Trophoblast cell (in vitro differentiated cells and primary cell): ENCODE data around the gene GDPD3.

ENCODE experiments used
- DNase-seq, 2 donors: peaks; one replicate each; pipeline ENCODE4 v3.0.0-alpha.2; 2016
- H2AFZ ChIP-seq: 2 replicates; pipeline ENCODE4 v1.6.1; 2013; ENCODE audit warnings: low read length, moderate library complexity, mild to moderate bottlenecking; ENCODE audit not compliant: insufficient read depth, poor library complexity
- H2AK5ac ChIP-seq: 2 replicates; pipeline ENCODE4 v1.6.1; 2013; ENCODE audit warnings: mild to moderate bottlenecking, low read length
- H2BK120ac ChIP-seq: 2 replicates; pipeline ENCODE4 v1.6.1; 2013; ENCODE audit warnings: low read length, mild to moderate bottlenecking, moderate library complexity; ENCODE audit not compliant: insufficient read depth, poor library complexity
- H2BK12ac ChIP-seq: 2 replicates; pipeline ENCODE4 v1.6.1; 2013; ENCODE audit warnings: mild to moderate bottlenecking, low read length, moderate library complexity
- H2BK5ac ChIP-seq: 2 replicates; pipeline ENCODE4 v1.6.1; 2013; ENCODE audit warnings: low read length, low read depth, moderate library complexity, mild to moderate bottlenecking; ENCODE audit not compliant: poor library complexity
- H3K14ac ChIP-seq: 2 replicates; pipeline ENCODE4 v1.6.1; 2013; ENCODE audit warnings: mild to moderate bottlenecking, low read length
- H3K18ac ChIP-seq: 2 replicates; pipeline ENCODE4 v1.6.1; 2013; ENCODE audit warnings: mild to moderate bottlenecking, low read length
- H3K23ac ChIP-seq: 2 replicates; pipeline ENCODE4 v1.6.1; 2013; ENCODE audit warnings: low read length
- H3K27ac ChIP-seq: 2 replicates; pipeline ENCODE4 v1.5.1; 2013; ENCODE audit warnings: low read depth, mild to moderate bottlenecking, inconsistent platforms, low read length, moderate library complexity
- H3K27me3 ChIP-seq: 2 replicates; pipeline ENCODE4 v1.6.1; 2013; ENCODE audit warnings: inconsistent platforms, mild to moderate bottlenecking, low read length, moderate library complexity; ENCODE audit not compliant: insufficient read depth
- H3K36me3 ChIP-seq, 2 experiments: 1 replicate in 1 of 2; 2 replicates in 1 of 2; pipeline ENCODE4 v1.6.1; 2013; ENCODE audit warnings: low read length in 2 of 2, mild to moderate bottlenecking in 2 of 2, moderate library complexity in 1 of 2; ENCODE audit not compliant: insufficient read depth in 2 of 2, control insufficient read depth in 1 of 2
- H3K4ac ChIP-seq: 2 replicates; pipeline ENCODE4 v1.6.1; 2013; ENCODE audit warnings: low read depth, mild to moderate bottlenecking, low read length, moderate library complexity
- H3K4me1 ChIP-seq, 2 experiments: 1 replicate in 1 of 2; 2 replicates in 1 of 2; pipeline ENCODE4 v1.6.1; 2013; ENCODE audit warnings: low read length in 2 of 2, mild to moderate bottlenecking in 2 of 2, moderate library complexity in 1 of 2; ENCODE audit not compliant: insufficient read depth in 2 of 2, control insufficient read depth in 1 of 2
- H3K4me2 ChIP-seq: 2 replicates; pipeline ENCODE4 v1.6.1; 2013; ENCODE audit warnings: inconsistent platforms, mild to moderate bottlenecking, low read length, moderate library complexity
- H3K4me3 ChIP-seq: 2 replicates; pipeline ENCODE4 v1.5.1; 2013; ENCODE audit warnings: mild to moderate bottlenecking, low read depth, low read length, inconsistent platforms
- H3K79me1 ChIP-seq: one replicate; pipeline ENCODE4 v1.6.1; 2013; ENCODE audit warnings: low read length
- H3K79me2 ChIP-seq: 2 replicates; pipeline ENCODE4 v1.6.1; 2013; ENCODE audit warnings: low read length, mild to moderate bottlenecking; ENCODE audit not compliant: control insufficient read depth, insufficient read depth, poor library complexity
- H3K9ac ChIP-seq: 2 replicates; pipeline ENCODE4 v1.6.1; 2013; ENCODE audit warnings: mild to moderate bottlenecking, low read length
- H3K9me3 ChIP-seq: 2 replicates; pipeline ENCODE4 v1.6.1; 2013; ENCODE audit warnings: low read depth, mild to moderate bottlenecking, control low read depth, inconsistent platforms, low read length; ENCODE audit not compliant: insufficient read depth
- H4K12ac ChIP-seq: 2 replicates; pipeline ENCODE4 v1.6.1; 2013; ENCODE audit warnings: low read depth, mild to moderate bottlenecking, low read length, moderate library complexity
- H4K8ac ChIP-seq: 2 replicates; pipeline ENCODE4 v1.6.1; 2013; ENCODE audit warnings: low read depth, mild to moderate bottlenecking, low read length, moderate library complexity
- H4K91ac ChIP-seq: one replicate; pipeline ENCODE4 v1.6.1; 2013; ENCODE audit warnings: low read depth, mild to moderate bottlenecking, low read length, moderate library complexity
- WGBS: extraction: QIAGEN DNeasy Blood & Tissue Kit; methylation state at CpG from one replicate; pipeline ENCODE4 v1.1.7; 2013; ENCODE audit warnings: missing lambda C conversion rate; ENCODE audit not compliant: insufficient read length, insufficient coverage; ENCODE audit errors: extremely low coverage; 5-methylcytosine and 5-hydroxymethylcytosine counted together

Gene GDPD3

GRCh38 chr16:30060346-30060745, 53.0 kb downstream of the GDPD3 start:
- Histone ChIP-seq H3K4me3 (no peak overlapping the region), H3K14ac (no peak overlapping the region), H2BK5ac (no peak overlapping the region), H3K79me2 (peaks cover 8% of the 10 kb centered on the region), H4K12ac (no peak overlapping the region), H2AFZ (no peak overlapping the region), H3K9me3 (no peaks in the 10 kb centered on the region), H3K36me3 (peaks cover 0 to 1% of the 10 kb centered on the region in 2 experiments), H3K4ac (no peak overlapping the region), H3K79me1 (peaks cover 10% of the 10 kb centered on the region), H3K27ac (no peak overlapping the region), H3K18ac (no peak overlapping the region), H4K91ac (no peak overlapping the region), H3K4me1 (peaks cover 15 to 21% of the 10 kb centered on the region in 2 experiments), H2BK12ac (no peak overlapping the region), H4K8ac (no peak overlapping the region), H3K23ac (no peak overlapping the region), H3K27me3 (no peaks in the 10 kb centered on the region), H2BK120ac (no peak overlapping the region), H2AK5ac (no peak overlapping the region), H3K4me2 (no peak overlapping the region), H3K9ac (no peak overlapping the region)
- WGBS = no CpG with 5 or more reads among the region's 4 CpGs
- DNase-seq = no peak

GRCh38 chr16:30054959-30055553, 58.3 kb downstream of the GDPD3 start:
- Histone ChIP-seq H3K27me3 (no peaks in the 10 kb centered on the region), H3K4me1 (peaks cover 3 to 14% of the 10 kb centered on the region in 2 experiments), H2AK5ac (no peak overlapping the region), H2BK12ac (no peak overlapping the region), H3K27ac (no peak overlapping the region), H2BK5ac (no peak overlapping the region), H3K36me3 (peaks cover 0 to 1% of the 10 kb centered on the region in 2 experiments), H4K91ac (no peak overlapping the region), H3K18ac (no peak overlapping the region), H2BK120ac (no peak overlapping the region), H3K79me2 (peaks cover 2% of the 10 kb centered on the region), H3K4me3 (no peak overlapping the region), H3K23ac (no peak overlapping the region), H2AFZ (no peak overlapping the region), H3K4ac (no peak overlapping the region), H4K8ac (no peak overlapping the region), H3K9me3 (peaks cover 3% of the 10 kb centered on the region), H3K79me1 (peaks cover 5% of the 10 kb centered on the region), H4K12ac (no peak overlapping the region), H3K4me2 (no peak overlapping the region), H3K14ac (no peak overlapping the region), H3K9ac (no peak overlapping the region)
- WGBS = no CpG with 5 or more reads among the region's 10 CpGs
- peak; percentile 34 to 51 for DNase-seq
